SU-DHL-6 (cell line): ENCODE data around the gene TFIP11.

Experiments used
- H2AFZ ChIP-seq: fragments of 200-600 bp; sonication (generic); 2 replicates; pipeline ENCODE4 v1.6.1; 2014; ENCODE audit warnings: low read depth, mild to moderate bottlenecking, moderate library complexity, mixed read lengths, antibody characterized with exemption, low read length; ENCODE audit not compliant: severe bottlenecking
- H3F3A ChIP-seq: fragments of 200-600 bp; shearing (Covaris generic); 2 replicates; pipeline ENCODE4 v1.6.0; 2016; ENCODE audit warnings: antibody characterized with exemption, mild to moderate bottlenecking; ENCODE audit not compliant: insufficient read depth
- H3K27ac ChIP-seq: fragments of 200-600 bp; sonication (generic); 2 replicates; pipeline ENCODE4 v1.5.1; 2016; ENCODE audit warnings: low read depth, mild to moderate bottlenecking, low read length, moderate library complexity, mixed read lengths
- H3K27me3 ChIP-seq: fragments of 200-600 bp; sonication (generic), shearing (Covaris generic); 2 replicates; pipeline ENCODE4 v1.6.0; 2014; ENCODE audit warnings: mild to moderate bottlenecking, low read length
- H3K36me3 ChIP-seq: fragments of 200-600 bp; sonication (generic); 2 replicates; pipeline ENCODE4 v1.6.1; 2014; ENCODE audit warnings: mild to moderate bottlenecking, low read length, mixed read lengths
- H3K4me2 ChIP-seq: fragments of 300-600, 200-600 bp; shearing (Covaris generic), sonication (generic); 2 replicates; pipeline ENCODE4 v1.6.0; 2014; ENCODE audit warnings: low read length, low read depth, mild to moderate bottlenecking; ENCODE audit not compliant: poor library complexity, severe bottlenecking
- H3K4me3 ChIP-seq: fragments of 200-600 bp; sonication (generic); 2 replicates; pipeline ENCODE4 v1.5.1; 2014; ENCODE audit warnings: antibody characterized with exemption, low read length, mild to moderate bottlenecking, mixed read lengths; ENCODE audit not compliant: insufficient read depth, poor library complexity, severe bottlenecking
- H3K79me2 ChIP-seq: fragments of 200-600 bp; sonication (generic); 2 replicates; pipeline ENCODE4 v1.6.1; 2014; ENCODE audit warnings: mild to moderate bottlenecking, low read length, moderate library complexity; ENCODE audit not compliant: insufficient read depth
- H3K9ac ChIP-seq: fragments of 200-600 bp; sonication (generic); 2 replicates; pipeline ENCODE4 v1.7.0; 2014; ENCODE audit warnings: mild to moderate bottlenecking, low read length
- H3K9me2 ChIP-seq: fragments of 200-600 bp; sonication (generic); replicated peaks from 2 replicates; pipeline ENCODE4 v1.6.1; 2014; ENCODE audit warnings: low read length; ENCODE audit not compliant: insufficient read depth
- H3K9me3 ChIP-seq: fragments of 200-600 bp; sonication (generic); 2 replicates; pipeline ENCODE4 v1.6.1; 2014; ENCODE audit warnings: low read length, mixed read lengths; ENCODE audit not compliant: insufficient read depth
- H4K20me1 ChIP-seq: fragments of 200-600 bp; sonication (generic); 2 replicates; pipeline ENCODE4 v1.6.1; 2014; ENCODE audit warnings: low read depth, mild to moderate bottlenecking, antibody characterized with exemption, low read length, moderate library complexity, mixed read lengths
- CTCF ChIP-seq: fragments of 200-600 bp; sonication (generic); IDR thresholded peaks from one replicate; pipeline ENCODE4 v1.5.1; 2017; ENCODE audit warnings: antibody characterized with exemption, mild to moderate bottlenecking, low read length, moderate library complexity; ENCODE audit not compliant: insufficient read depth, poor library complexity, severe bottlenecking
- EZH2phosphoT487 ChIP-seq: fragments of 200-600 bp; sonication (generic), shearing (Covaris generic); conservative IDR thresholded peaks from 2 replicates; pipeline ENCODE4 v1.6.1; 2018; ENCODE audit warnings: mild to moderate bottlenecking, antibody characterized with exemption, low read length, moderate library complexity, mixed read lengths

The TFIP11 gene

GRCh38 chr22:26447584-26448329 is 64.5 kb downstream of the TFIP11 start:
- no peaks in the 10 kb centered on the region for H4K20me1 ChIP-seq
- no peak overlapping the region for H2AFZ ChIP-seq
- H3K9me3 ChIP-seq: no peaks in the 10 kb centered on the region
- H3K36me3 ChIP-seq: no peaks in the 10 kb centered on the region
- TF ChIP-seq CTCF (no peak), EZH2phosphoT487 (no peak)
- H3K27ac ChIP-seq: no peak overlapping the region
- H3K4me3 ChIP-seq: no peak overlapping the region
- H3K79me2 ChIP-seq: no peaks in the 10 kb centered on the region
- H3F3A ChIP-seq: no peaks in the 10 kb centered on the region
- no peaks in the 10 kb centered on the region for H3K27me3 ChIP-seq
- no peak overlapping the region for H3K4me2 ChIP-seq
- no peaks in the 10 kb centered on the region for H3K9me2 ChIP-seq
- no peak overlapping the region for H3K9ac ChIP-seq

GRCh38 chr22:26446808-26447515 is 65.3 kb downstream of the TFIP11 start:
- no peak overlapping the region for H3K27ac ChIP-seq
- H3K9me3 ChIP-seq: no peaks in the 10 kb centered on the region
- TF ChIP-seq EZH2phosphoT487 (no peak), CTCF (no peak)
- no peaks in the 10 kb centered on the region for H3K79me2 ChIP-seq
- H4K20me1 ChIP-seq: no peaks in the 10 kb centered on the region
- H3K4me2 ChIP-seq: no peak overlapping the region
- H3K4me3 ChIP-seq: no peak overlapping the region
- no peaks in the 10 kb centered on the region for H3K27me3 ChIP-seq
- no peaks in the 10 kb centered on the region for H3F3A ChIP-seq
- no peaks in the 10 kb centered on the region for H3K9me2 ChIP-seq
- no peaks in the 10 kb centered on the region for H3K36me3 ChIP-seq
- H3K9ac ChIP-seq: no peak overlapping the region
- no peak overlapping the region for H2AFZ ChIP-seq

GRCh38 chr22:26445577-26446275 is 66.5 kb downstream of the TFIP11 start:
- Histone ChIP-seq H3K79me2 (no peaks in the 10 kb centered on the region), H3K9me2 (no peaks in the 10 kb centered on the region), H3K27me3 (no peaks in the 10 kb centered on the region), H3K4me2 (no peak overlapping the region), H3K27ac (no peak overlapping the region), H3K9me3 (no peaks in the 10 kb centered on the region), H3K9ac (no peak overlapping the region), H2AFZ (no peak overlapping the region), H3K36me3 (no peaks in the 10 kb centered on the region), H3F3A (no peaks in the 10 kb centered on the region), H3K4me3 (no peak overlapping the region), H4K20me1 (no peaks in the 10 kb centered on the region)
- TF ChIP-seq EZH2phosphoT487: no peak
- no peak for TF ChIP-seq CTCF
